ENCODE measurements around the gene NTM. TPM values are rescaled to one million over a fixed set of nuclear protein-coding genes. Genes with fewer than 3 reads are reported as not detected.

NTM gene
- total RNA-seq, 4 donors from 2014 or later: 1.4 to 2.8 (median 1.7) TPM

DNA sequence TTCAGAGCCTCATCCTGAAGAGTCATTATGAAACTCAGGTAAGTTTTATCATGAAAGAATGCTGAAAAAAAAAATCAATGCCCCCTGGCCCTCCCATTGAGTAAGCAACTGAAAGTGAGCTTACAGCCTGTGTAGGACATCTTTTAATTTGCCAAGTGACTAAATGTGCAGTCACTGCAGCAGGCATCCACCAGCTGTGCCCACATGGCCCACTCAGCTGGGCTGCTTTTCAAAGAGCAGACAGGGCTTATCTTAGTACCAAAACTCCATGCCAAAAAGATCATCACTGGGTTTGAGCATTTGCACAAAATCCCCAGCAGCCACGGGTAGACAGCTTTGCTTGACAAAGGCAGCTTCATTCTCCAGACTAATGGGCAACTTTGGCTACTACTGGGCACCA lies 709.7 kb downstream of the NTM start:
- no peak for DNase-seq
- H3K9me3 ChIP-seq: no peaks in the 10 kb centered on the region
- H3K27ac ChIP-seq: no peak overlapping the region
- no peak for TF ChIP-seq POLR2A (IDR thresholded peaks at IDR 0.05)
- TF ChIP-seq, protein P1, sequence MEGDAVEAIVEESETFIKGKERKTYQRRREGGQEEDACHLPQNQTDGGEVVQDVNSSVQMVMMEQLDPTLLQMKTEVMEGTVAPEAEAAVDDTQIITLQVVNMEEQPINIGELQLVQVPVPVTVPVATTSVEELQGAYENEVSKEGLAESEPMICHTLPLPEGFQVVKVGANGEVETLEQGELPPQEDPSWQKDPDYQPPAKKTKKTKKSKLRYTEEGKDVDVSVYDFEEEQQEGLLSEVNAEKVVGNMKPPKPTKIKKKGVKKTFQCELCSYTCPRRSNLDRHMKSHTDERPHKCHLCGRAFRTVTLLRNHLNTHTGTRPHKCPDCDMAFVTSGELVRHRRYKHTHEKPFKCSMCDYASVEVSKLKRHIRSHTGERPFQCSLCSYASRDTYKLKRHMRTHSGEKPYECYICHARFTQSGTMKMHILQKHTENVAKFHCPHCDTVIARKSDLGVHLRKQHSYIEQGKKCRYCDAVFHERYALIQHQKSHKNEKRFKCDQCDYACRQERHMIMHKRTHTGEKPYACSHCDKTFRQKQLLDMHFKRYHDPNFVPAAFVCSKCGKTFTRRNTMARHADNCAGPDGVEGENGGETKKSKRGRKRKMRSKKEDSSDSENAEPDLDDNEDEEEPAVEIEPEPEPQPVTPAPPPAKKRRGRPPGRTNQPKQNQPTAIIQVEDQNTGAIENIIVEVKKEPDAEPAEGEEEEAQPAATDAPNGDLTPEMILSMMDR (IDR thresholded peaks at IDR 0.05): no peak
- no peaks in the 10 kb centered on the region for H3K36me3 ChIP-seq
- H3K27me3 ChIP-seq: no peaks in the 10 kb centered on the region
- no peaks in the 10 kb centered on the region for H3K4me1 ChIP-seq
- no peak overlapping the region for H3K4me3 ChIP-seq

DNA sequence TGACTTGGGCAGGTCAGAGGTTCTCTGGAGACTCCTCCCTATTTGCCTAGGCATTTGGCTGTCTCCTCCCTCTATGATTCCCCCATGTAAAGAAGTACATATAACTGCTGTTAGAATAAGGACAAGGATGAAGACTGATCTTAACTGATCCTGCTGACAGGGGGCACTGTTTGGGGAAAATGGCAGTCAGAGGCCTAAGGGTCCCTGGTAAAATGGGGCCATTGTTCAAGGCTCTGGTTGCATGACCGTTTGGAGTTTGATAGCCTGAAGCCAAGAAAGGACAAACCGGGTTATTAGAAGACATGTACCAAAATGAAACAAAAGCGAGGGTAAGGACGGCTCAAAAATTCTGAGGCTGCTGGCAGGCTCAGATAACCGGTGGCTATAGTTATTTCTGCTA lies 712.2 kb downstream of the NTM start:
- no peaks in the 10 kb centered on the region for H3K4me1 ChIP-seq
- no peak for DNase-seq
- peaks cover 0 to 6% (median 0%) of the 10 kb centered on the region in 4 donors for H3K9me3 ChIP-seq
- no peak for TF ChIP-seq POLR2A (IDR thresholded peaks at IDR 0.05)
- TF ChIP-seq, protein P1 (IDR thresholded peaks at IDR 0.05): no peak
- no peaks in the 10 kb centered on the region for H3K27me3 ChIP-seq
- H3K36me3 ChIP-seq: no peaks in the 10 kb centered on the region
- H3K27ac ChIP-seq: no peak overlapping the region
- H3K4me3 ChIP-seq: no peak overlapping the region

DNA sequence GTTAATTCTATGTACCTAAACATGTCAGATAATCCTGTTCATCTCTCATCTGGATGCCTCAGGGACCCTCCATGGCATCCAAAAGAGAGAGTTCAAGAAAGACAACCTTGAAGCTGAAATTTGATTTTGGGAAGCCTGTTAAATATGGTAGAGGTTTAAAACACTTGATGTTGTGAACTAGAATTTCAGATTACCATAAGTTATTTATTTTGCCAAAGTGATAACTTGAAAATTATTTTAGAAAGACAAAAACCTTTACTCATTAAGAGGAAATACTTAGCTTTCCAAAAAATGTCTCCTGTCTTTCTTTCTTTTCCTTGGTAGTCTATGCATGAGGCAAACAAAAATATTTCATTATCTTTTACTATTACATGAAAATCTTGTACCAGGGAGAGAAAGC lies 714.0 kb downstream of the NTM start:
- H3K36me3 ChIP-seq: no peaks in the 10 kb centered on the region
- no peak overlapping the region for H3K4me3 ChIP-seq
- no peaks in the 10 kb centered on the region for H3K4me1 ChIP-seq
- H3K27me3 ChIP-seq: no peaks in the 10 kb centered on the region
- peaks cover 0 to 6% (median 0%) of the 10 kb centered on the region in 4 donors for H3K9me3 ChIP-seq
- TF ChIP-seq, protein P1 (IDR thresholded peaks at IDR 0.05): no peak
- no peak for TF ChIP-seq POLR2A (IDR thresholded peaks at IDR 0.05)
- DNase-seq: no peak
- no peak overlapping the region for H3K27ac ChIP-seq

DNA sequence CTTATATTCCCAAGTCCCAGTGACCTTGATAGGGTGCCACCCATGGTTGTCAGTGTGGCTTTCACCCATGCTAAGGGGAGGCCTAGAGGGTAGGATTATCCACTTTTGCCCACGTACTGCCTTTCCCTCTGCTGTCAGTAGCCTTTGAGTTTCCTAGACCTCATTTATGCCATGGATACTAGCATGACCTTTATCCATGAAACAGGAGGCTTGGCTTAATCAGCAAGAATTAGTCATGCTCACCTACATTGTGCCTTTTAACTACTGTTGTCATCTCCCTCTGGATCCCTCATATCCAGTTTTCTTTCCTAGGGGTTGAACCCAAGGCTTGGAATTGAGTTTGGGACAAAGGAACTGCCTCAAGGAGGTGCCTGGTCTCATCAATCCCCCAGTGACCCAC lies 716.7 kb downstream of the NTM start:
- no peak overlapping the region for H3K27ac ChIP-seq
- TF ChIP-seq, protein P1 (IDR thresholded peaks at IDR 0.05): no peak
- TF ChIP-seq POLR2A (IDR thresholded peaks at IDR 0.05): no peak
- H3K4me1 ChIP-seq: no peaks in the 10 kb centered on the region
- H3K36me3 ChIP-seq: no peaks in the 10 kb centered on the region
- H3K9me3 ChIP-seq: peaks cover 0 to 6% (median 3%) of the 10 kb centered on the region in 4 donors
- H3K27me3 ChIP-seq: no peaks in the 10 kb centered on the region
- no peak overlapping the region for H3K4me3 ChIP-seq
- no peak for DNase-seq

DNA sequence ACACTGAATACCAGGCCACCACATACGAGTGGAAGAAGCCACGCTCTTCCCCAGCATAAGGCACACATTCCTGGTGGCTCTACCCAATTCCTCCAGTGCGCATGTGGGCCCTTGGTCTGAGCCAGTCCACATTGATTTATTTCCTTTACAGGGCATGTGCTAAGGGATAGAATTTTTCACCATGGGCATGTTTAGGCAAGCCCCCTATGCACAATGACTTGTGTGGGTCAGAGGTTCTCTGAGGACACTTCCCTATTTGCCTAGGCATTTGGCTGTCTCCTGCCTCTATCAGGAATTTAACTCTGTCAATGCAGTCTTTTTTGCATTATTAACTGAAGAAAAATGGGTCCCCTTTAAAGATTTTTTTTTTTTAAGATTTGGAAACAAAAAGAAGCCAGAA lies 718.1 kb downstream of the NTM start:
- DNase-seq: no peak
- no peaks in the 10 kb centered on the region for H3K36me3 ChIP-seq
- no peak overlapping the region for H3K4me3 ChIP-seq
- H3K9me3 ChIP-seq: peaks cover 0 to 6% (median 3%) of the 10 kb centered on the region in 4 donors
- TF ChIP-seq POLR2A (IDR thresholded peaks at IDR 0.05): no peak
- no peaks in the 10 kb centered on the region for H3K27me3 ChIP-seq
- no peak overlapping the region for H3K27ac ChIP-seq
- H3K4me1 ChIP-seq: no peaks in the 10 kb centered on the region

DNA sequence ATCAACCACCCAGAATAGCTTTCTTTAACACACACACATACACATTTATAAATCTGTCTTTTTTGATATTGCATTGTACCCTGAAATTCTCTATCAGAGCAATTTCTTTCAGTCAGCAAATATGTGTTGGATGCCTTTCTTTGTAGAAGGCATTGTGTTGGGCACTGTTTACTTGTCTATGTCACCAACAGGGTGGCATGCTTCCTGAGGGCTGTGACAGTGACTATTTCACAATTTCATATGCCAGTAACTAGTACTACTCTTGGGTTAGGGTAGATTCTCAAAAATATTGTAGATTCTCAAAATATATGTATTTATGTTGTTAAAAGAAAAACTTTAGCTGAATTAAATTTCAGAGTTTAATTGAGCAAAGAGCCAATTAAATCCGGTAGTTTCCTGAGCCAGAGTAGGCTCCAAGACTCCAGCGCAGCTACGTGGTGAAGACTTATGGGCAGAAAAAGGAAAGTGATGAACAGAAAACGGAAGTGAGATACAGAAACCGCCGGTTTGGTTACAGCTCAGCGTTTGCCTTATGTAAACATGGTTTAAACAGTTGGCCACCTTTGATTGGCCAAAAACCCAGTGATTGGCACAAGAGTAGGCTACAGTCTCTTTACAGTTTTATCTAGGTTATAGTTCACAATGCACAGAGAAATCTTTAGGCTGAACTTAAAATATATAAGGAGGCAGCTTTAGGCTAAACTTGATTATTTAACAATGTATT lies 723.3 kb downstream of the NTM start:
- peaks cover 0 to 6% (median 0%) of the 10 kb centered on the region in 4 donors for H3K9me3 ChIP-seq
- DNase-seq: peak in 1 of 3 donors; percentile 16
- TF ChIP-seq, protein P1 (IDR thresholded peaks at IDR 0.05): no peak
- TF ChIP-seq POLR2A (IDR thresholded peaks at IDR 0.05): no peak
- no peaks in the 10 kb centered on the region for H3K4me1 ChIP-seq
- H3K27me3 ChIP-seq: no peaks in the 10 kb centered on the region
- no peak overlapping the region for H3K4me3 ChIP-seq
- no peaks in the 10 kb centered on the region for H3K36me3 ChIP-seq
- H3K27ac ChIP-seq: no peak overlapping the region

Measured in Peyer's patch (tissue), 4 donors.